ENCODE data around the gene GTPBP3.

GRCh38 chr19:17325881-17326594 lies 11.3 kb upstream of the GTPBP3 start:
- TF ChIP-seq CTCF (IDR thresholded peaks at IDR 0.05) (no peak), EP300 (IDR thresholded peaks at IDR 0.05) (no peak)
